HG02870 (cell line): ENCODE data around the gene FBXO28.

Experiments used
- ATAC-seq: cut with Tn5 transposase; IDR thresholded peaks from one replicate; pipeline ENCODE4 v1.9.1; 2021; ENCODE audit warnings: mild to moderate bottlenecking, moderate library complexity; ENCODE audit not compliant: unreplicated experiment

The FBXO28 gene

GRCh38 chr1:224095339-224095738 lies 18.6 kb upstream of the FBXO28 start:
- ATAC-seq: no peak

- ATAC-seq: no peak
Observed at GRCh38 chr1:224095867-224096266, 18.0 kb upstream of the FBXO28 start.

- ATAC-seq: no peak
Observed at GRCh38 chr1:224096773-224097172, 17.1 kb upstream of the FBXO28 start.

- no peak for ATAC-seq
Observed at GRCh38 chr1:224098007-224098406, 15.9 kb upstream of the FBXO28 start.

- ATAC-seq: no peak
Observed at GRCh38 chr1:224106568-224107281, 7.2 kb upstream of the FBXO28 start.

- no peak for ATAC-seq
Observed at GRCh38 chr1:224107282-224107625, 6.7 kb upstream of the FBXO28 start.

GRCh38 chr1:224108991-224109390 lies 4.9 kb upstream of the FBXO28 start:
- ATAC-seq: no peak

- no peak for ATAC-seq
Observed at GRCh38 chr1:224109981-224110380, 3.9 kb upstream of the FBXO28 start.

GRCh38 chr1:224113005-224113404 lies 906 bp upstream of the FBXO28 start:
- ATAC-seq: no peak

GRCh38 chr1:224113545-224113917 lies 380 bp upstream of the FBXO28 start:
- ATAC-seq: no peak

GRCh38 chr1:224114787-224115175 lies 870 bp downstream of the FBXO28 start:
- no peak for ATAC-seq

- ATAC-seq: no peak
Observed at GRCh38 chr1:224116131-224116530, 2.2 kb downstream of the FBXO28 start.

- no peak for ATAC-seq
Observed at GRCh38 chr1:224118688-224119087, 4.8 kb downstream of the FBXO28 start.

- no peak for ATAC-seq
Observed at GRCh38 chr1:224123136-224123535, 9.2 kb downstream of the FBXO28 start.

- ATAC-seq: no peak
Observed at GRCh38 chr1:224124220-224124619, 10.3 kb downstream of the FBXO28 start.

- ATAC-seq: no peak
Observed at GRCh38 chr1:224127925-224128819, 14.3 kb downstream of the FBXO28 start.

GRCh38 chr1:224131253-224131652 lies 17.3 kb downstream of the FBXO28 start:
- no peak for ATAC-seq

- no peak for ATAC-seq
Observed at GRCh38 chr1:224132901-224133300, 19.0 kb downstream of the FBXO28 start.

- ATAC-seq: no peak
Observed at GRCh38 chr1:224133741-224134299, 19.9 kb downstream of the FBXO28 start.

- ATAC-seq: peak; percentile 59
Observed at GRCh38 chr1:224137518-224137917, 23.6 kb downstream of the FBXO28 start.

GRCh38 chr1:224138198-224138597 lies 24.3 kb downstream of the FBXO28 start:
- ATAC-seq: no peak

GRCh38 chr1:224141693-224142092 lies 27.8 kb downstream of the FBXO28 start:
- no peak for ATAC-seq
